SH-SY5Y (cell line): ENCODE results near the gene DDX27.

ENCODE experiments used
- GATA2 ChIP-seq: IDR thresholded peaks from 2 replicates; pipeline ENCODE4 v1.6.1; 2011; ENCODE audit warnings: mild to moderate bottlenecking, low read depth, low read length
- GATA3 ChIP-seq: IDR thresholded peaks from 2 replicates; pipeline ENCODE4 v1.6.1; 2011; ENCODE audit warnings: low read depth, mild to moderate bottlenecking, low read length, moderate library complexity

DDX27 gene

DNA sequence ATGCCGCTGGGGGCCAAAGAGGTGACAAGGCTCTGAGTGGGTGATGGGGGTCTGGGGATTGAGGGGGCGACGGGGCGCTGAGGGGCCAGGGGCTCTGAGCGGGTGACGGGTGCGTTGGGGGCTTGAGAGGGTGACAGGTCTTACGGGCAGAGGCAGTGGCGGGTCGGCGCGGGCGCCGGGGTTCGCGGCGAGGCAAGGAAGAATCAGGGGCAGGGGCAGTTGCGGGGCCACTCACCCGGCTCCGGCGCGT lies 58.5 kb downstream of the DDX27 start:
- TF ChIP-seq GATA2: no peak
- no peak for TF ChIP-seq GATA3

- TF ChIP-seq GATA2 (no peak), GATA3 (no peak)
Observed at GRCh38 chr20:49278036-49278817, 59.0 kb downstream of the DDX27 start, which contains the start of gene ZNFX1. Gene ZNFX1 (minus strand): TSS chr20:49278057. CDS start chr20:49275839, 2,218 bp downstream.

GRCh38 chr20:49278818-49279676 lies 59.8 kb downstream of the DDX27 start:
- TF ChIP-seq GATA2: no peak
- TF ChIP-seq GATA3: no peak

DNA sequence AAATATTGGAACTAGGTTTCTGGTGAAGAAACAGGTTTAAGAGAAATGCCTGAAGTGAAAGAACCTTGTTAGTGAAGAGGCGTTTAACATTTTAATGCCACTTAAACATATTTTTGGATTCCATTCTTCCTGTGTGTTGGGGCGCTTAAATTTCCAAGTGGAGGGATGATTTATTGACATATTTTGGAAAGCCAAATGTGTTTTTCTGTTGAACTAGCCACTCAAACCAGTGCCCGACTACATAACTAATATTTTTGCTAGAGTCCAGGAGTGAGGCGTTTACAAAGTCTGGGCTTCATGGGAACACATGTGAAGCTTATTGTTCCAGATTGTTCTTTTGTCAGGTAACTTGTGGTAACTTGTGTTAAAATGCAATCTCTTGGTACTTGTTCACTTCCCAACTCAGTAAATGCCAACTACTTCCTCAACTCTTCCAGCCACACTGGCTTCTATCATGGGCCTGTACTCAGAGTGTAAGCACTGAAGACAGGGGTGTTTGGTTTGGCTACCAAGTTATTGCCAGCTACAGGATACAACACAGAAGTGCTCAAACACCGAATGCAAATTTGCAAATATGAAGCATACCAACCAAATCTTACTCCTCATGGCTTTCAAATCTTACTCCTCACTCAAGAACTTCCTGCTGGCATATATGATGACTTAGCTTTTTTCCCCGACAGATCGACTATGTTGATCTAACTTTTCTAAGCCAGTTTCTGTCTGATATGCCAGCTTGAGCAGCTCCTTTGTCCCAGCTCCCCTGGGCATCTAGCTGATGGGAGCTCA lies 60.7 kb downstream of the DDX27 start:
- no peak for TF ChIP-seq GATA2
- TF ChIP-seq GATA3: no peak

DNA sequence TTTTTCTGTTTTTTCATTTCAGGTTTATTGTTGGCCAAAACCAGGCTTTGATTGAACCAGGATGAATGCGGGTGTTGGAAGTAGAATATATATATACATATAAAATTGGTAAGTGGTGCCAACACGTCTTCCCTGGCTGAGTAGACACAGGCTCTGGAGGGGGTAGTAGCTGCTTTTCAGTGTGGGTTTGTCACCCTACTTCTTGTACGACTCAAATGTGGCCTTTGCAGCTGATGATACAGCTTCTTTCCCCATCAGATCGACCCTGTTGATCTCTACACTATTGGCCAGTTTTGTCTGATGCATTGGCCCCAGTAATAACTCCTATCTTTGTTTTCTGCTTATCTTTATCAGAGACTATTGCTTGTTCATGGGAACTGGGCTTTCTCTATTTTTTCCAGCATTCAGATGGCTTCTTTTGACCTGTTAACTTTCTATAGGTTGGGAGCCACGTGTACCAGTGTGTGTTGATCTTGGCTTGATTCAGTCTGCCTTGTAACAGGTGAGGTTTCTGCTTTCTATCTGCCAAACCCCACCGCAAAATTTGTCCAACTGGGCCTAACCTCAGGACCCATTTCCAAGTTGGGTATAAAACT lies 61.3 kb downstream of the DDX27 start:
- TF ChIP-seq GATA3 (no peak), GATA2 (no peak)

- TF ChIP-seq GATA2 (no peak), GATA3 (no peak)
Observed at GRCh38 chr20:49281059-49281912, 62.1 kb downstream of the DDX27 start.

- TF ChIP-seq GATA2 (no peak), GATA3 (no peak)
Observed at GRCh38 chr20:49281913-49282467, 62.8 kb downstream of the DDX27 start.

GRCh38 chr20:49282584-49283171 lies 63.5 kb downstream of the DDX27 start:
- TF ChIP-seq GATA2 (no peak), GATA3 (no peak)

DNA sequence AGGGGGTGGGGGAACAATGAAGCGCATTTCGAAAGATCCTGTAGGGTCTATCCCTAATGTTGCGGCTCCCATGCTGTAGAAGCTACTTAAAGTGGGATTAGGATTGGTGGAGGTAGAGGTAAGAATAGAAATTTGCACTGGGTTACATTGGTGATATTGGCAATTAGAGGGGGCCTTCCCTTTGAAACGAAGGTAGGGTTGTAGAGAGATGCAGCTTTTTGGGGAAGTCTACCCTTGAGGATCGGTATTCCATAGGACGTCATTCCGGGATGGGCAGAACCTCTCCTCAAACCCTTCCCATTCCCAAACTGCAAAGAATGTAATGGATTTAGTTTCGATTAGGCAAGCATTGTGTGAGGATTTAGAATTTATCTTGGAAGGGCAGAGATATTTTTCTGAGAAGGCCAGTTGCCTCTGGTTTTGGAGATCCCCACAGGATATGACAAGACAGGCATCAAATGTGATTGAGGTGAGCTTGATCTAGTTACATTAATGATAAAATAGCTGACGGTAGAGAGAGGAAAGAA lies 64.0 kb downstream of the DDX27 start:
- TF ChIP-seq GATA2: no peak
- no peak for TF ChIP-seq GATA3

- TF ChIP-seq GATA2 (no peak), GATA3 (no peak)
Observed at GRCh38 chr20:49283703-49284625, 64.7 kb downstream of the DDX27 start.

- TF ChIP-seq GATA2 (no peak), GATA3 (no peak)
Observed at GRCh38 chr20:49284818-49285217, 65.6 kb downstream of the DDX27 start.
